ENCODE results near the gene TCF12. TPM values are rescaled to one million over a fixed set of nuclear protein-coding genes. Genes with fewer than 3 reads are reported as not detected.
"Not testable (repeated sequence)": the region's sequence is repeated elsewhere in the genome, so short reads cannot be mapped to it uniquely, and the experiment has no call there.

Gene TCF12
- total RNA-seq, 4 donors from 2014 or later: 50.5 to 117 (median 89.8) TPM

GRCh38 chr15:57158589-57158988 lies 240.1 kb downstream of the TCF12 start:
- DNase-seq (ENCODE audit: low spot score in 2 of 2): no peak
- TF ChIP-seq POLR2A (IDR thresholded peaks at IDR 0.05) (no peak), CTCF (IDR thresholded peaks at IDR 0.05) (no peak)
- no peak overlapping the region for H3K4me3 ChIP-seq (ENCODE audit: low read depth, poor library complexity, severe bottlenecking)
- intact Hi-C loops (cut with DNase I; ENCODE audit: low total_unique reads): no loop called here

- TF ChIP-seq POLR2A (IDR thresholded peaks at IDR 0.05) (no peak), CTCF (IDR thresholded peaks at IDR 0.05) (no peak)
- no peak overlapping the region for H3K4me3 ChIP-seq (ENCODE audit: low read depth, poor library complexity, severe bottlenecking)
- intact Hi-C loops (cut with DNase I; ENCODE audit: low total_unique reads): no loop called here
- DNase-seq (ENCODE audit: low spot score in 2 of 2): no peak
- 79 to 87% methylated on average over 4 of the region's 4 CpGs for WGBS, 2 donors
Measured at GRCh38 chr15:57158997-57159668, 240.7 kb downstream of the TCF12 start.

- TF ChIP-seq POLR2A (IDR thresholded peaks at IDR 0.05) (no peak), CTCF (IDR thresholded peaks at IDR 0.05) (no peak)
- DNase-seq (ENCODE audit: low spot score in 2 of 2): no peak
- intact Hi-C loops (cut with DNase I; ENCODE audit: low total_unique reads): no loop called here
- no peak overlapping the region for H3K4me3 ChIP-seq (ENCODE audit: low read depth, poor library complexity, severe bottlenecking)
Measured at GRCh38 chr15:57159767-57160166, 241.3 kb downstream of the TCF12 start.

- 84 to 89% methylated on average over 2 of the region's 2 CpGs for WGBS, 2 donors
- no peak overlapping the region for H3K4me3 ChIP-seq (ENCODE audit: low read depth, poor library complexity, severe bottlenecking)
- TF ChIP-seq POLR2A (IDR thresholded peaks at IDR 0.05): no peak
- no peak for TF ChIP-seq CTCF (IDR thresholded peaks at IDR 0.05)
- DNase-seq (ENCODE audit: low spot score in 2 of 2): no peak
- intact Hi-C loops (cut with DNase I; ENCODE audit: low total_unique reads): no loop called here
Measured at GRCh38 chr15:57160823-57161560, 242.5 kb downstream of the TCF12 start.

- DNase-seq (ENCODE audit: low spot score in 2 of 2); intact Hi-C loops (cut with DNase I; ENCODE audit: low total_unique reads); H3K4me3 ChIP-seq (ENCODE audit: low read depth, poor library complexity, severe bottlenecking): not testable (repeated sequence)
- WGBS, 2 donors: 95 to 96% methylated on average over 7 of the region's 7 CpGs
Measured at GRCh38 chr15:57164251-57164650, 245.8 kb downstream of the TCF12 start.

- DNase-seq (ENCODE audit: low spot score in 2 of 2): no peak
- no peak overlapping the region for H3K4me3 ChIP-seq (ENCODE audit: low read depth, poor library complexity, severe bottlenecking)
- intact Hi-C loops (cut with DNase I; ENCODE audit: low total_unique reads): no loop called here
- 71 to 74% methylated on average over 2 of the region's 2 CpGs for WGBS, 2 donors
- TF ChIP-seq CTCF (IDR thresholded peaks at IDR 0.05): no peak
- no peak for TF ChIP-seq POLR2A (IDR thresholded peaks at IDR 0.05)
Measured at GRCh38 chr15:57165992-57166391, 247.5 kb downstream of the TCF12 start.
